Measurements from ENCODE around the gene CBFA2T3. TPM values are rescaled to one million over a fixed set of nuclear protein-coding genes. Genes with fewer than 3 reads are reported as not detected.

CBFA2T3 gene
- total RNA-seq, 2 donors from 2014 or later: 10.1 to 10.5 TPM

- no peaks in the 10 kb centered on the region for H3K36me3 ChIP-seq
- DNase-seq: no peak
- intact Hi-C loops (cut with DNase I): no loop called here
- no peak overlapping the region for H3K4me3 ChIP-seq
- peaks cover 19% of the 10 kb centered on the region for H3K4me1 ChIP-seq
- H3K9me3 ChIP-seq: no peaks in the 10 kb centered on the region
- H3K27me3 ChIP-seq: no peaks in the 10 kb centered on the region
- H3K27ac ChIP-seq: no peak overlapping the region
- no peak overlapping the region for H3K9ac ChIP-seq (ENCODE audit: low read depth in 2 of 2, low read length in 2 of 2)
- TF ChIP-seq CTCF (IDR thresholded peaks at IDR 0.05): no peak
Observed at GRCh38 chr16:88917915-88918627, 58.9 kb downstream of the CBFA2T3 start.

GRCh38 chr16:88917146-88917914 is 59.7 kb downstream of the CBFA2T3 start:
- intact Hi-C loops (cut with DNase I): no loop called here
- Histone ChIP-seq H3K9me3 (no peaks in the 10 kb centered on the region), H3K4me1 (peaks cover 16% of the 10 kb centered on the region), H3K9ac (ENCODE audit: low read depth in 2 of 2, low read length in 2 of 2) (no peak overlapping the region), H3K27me3 (no peaks in the 10 kb centered on the region), H3K4me3 (no peak overlapping the region), H3K27ac (no peak overlapping the region), H3K36me3 (no peaks in the 10 kb centered on the region)
- DNase-seq: no peak
- no peak for TF ChIP-seq CTCF (IDR thresholded peaks at IDR 0.05)

GRCh38 chr16:88915639-88916327 is 61.2 kb downstream of the CBFA2T3 start:
- intact Hi-C loops (cut with DNase I): no loop called here
- Histone ChIP-seq H3K9me3 (no peaks in the 10 kb centered on the region), H3K27ac (no peak overlapping the region), H3K4me3 (no peak overlapping the region), H3K36me3 (no peaks in the 10 kb centered on the region), H3K4me1 (peaks cover 4% of the 10 kb centered on the region), H3K27me3 (no peaks in the 10 kb centered on the region), H3K9ac (ENCODE audit: low read depth in 2 of 2, low read length in 2 of 2) (no peak overlapping the region)
- no peak for TF ChIP-seq CTCF (IDR thresholded peaks at IDR 0.05)
- no peak for DNase-seq

- DNase-seq: no peak
- Histone ChIP-seq H3K4me3 (no peak overlapping the region), H3K9ac (ENCODE audit: low read depth in 2 of 2, low read length in 2 of 2) (no peak overlapping the region), H3K36me3 (no peaks in the 10 kb centered on the region), H3K9me3 (no peaks in the 10 kb centered on the region), H3K27me3 (no peaks in the 10 kb centered on the region), H3K27ac (no peak overlapping the region), H3K4me1 (no peaks in the 10 kb centered on the region)
- no peak for TF ChIP-seq CTCF (IDR thresholded peaks at IDR 0.05)
- intact Hi-C loops (cut with DNase I): no loop called here
Observed at GRCh38 chr16:88914750-88915368, 62.1 kb downstream of the CBFA2T3 start.

- no peaks in the 10 kb centered on the region for H3K27me3 ChIP-seq
- no peaks in the 10 kb centered on the region for H3K9me3 ChIP-seq
- DNase-seq: no peak
- no peak overlapping the region for H3K9ac ChIP-seq (ENCODE audit: low read depth in 2 of 2, low read length in 2 of 2)
- H3K4me1 ChIP-seq: no peaks in the 10 kb centered on the region
- TF ChIP-seq CTCF (IDR thresholded peaks at IDR 0.05): no peak
- H3K4me3 ChIP-seq: no peak overlapping the region
- no peak overlapping the region for H3K27ac ChIP-seq
- H3K36me3 ChIP-seq: no peaks in the 10 kb centered on the region
- intact Hi-C loops (cut with DNase I): no loop called here
Observed at GRCh38 chr16:88913870-88914269, 63.1 kb downstream of the CBFA2T3 start.

All from colonic mucosa (tissue), 4 donors.